Hepatic stellate cell (primary cell): ENCODE results near the gene ERC2.
"Not testable (repeated sequence)": the region's sequence is repeated elsewhere in the genome, so short reads cannot be mapped to it uniquely, and the experiment has no call there.

ENCODE experiments used
- DNase-seq: peaks from one replicate; pipeline ENCODE4 v3.0.0; 2011; ENCODE audit warnings: low spot score

The ERC2 gene

GRCh38 chr3:56060521-56061278, 407.6 kb downstream of the ERC2 start:
- no peak for DNase-seq

DNA sequence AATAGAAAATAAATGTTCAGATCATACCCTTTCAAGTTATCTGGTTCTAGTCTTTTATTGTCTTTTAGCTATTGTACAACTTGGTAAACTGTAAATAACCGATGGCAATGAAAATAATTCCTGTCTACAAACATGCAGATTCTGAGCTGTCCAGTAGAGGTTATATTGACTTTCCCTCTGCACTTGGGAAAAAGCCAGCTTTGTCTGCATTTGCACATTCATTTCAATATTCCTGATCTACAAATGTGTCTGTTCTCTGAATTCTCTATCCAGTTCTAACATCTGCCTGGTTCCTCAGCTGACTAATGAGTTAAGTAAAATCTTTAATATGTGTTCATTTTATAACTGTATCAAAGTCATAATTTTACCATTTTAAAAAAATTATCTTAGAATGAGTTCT, 408.5 kb downstream of the ERC2 start:
- no peak for DNase-seq

- DNase-seq: no peak
These were observed 412.3 kb downstream of the ERC2 start for GRCh38 chr3:56055951-56056350.

DNA sequence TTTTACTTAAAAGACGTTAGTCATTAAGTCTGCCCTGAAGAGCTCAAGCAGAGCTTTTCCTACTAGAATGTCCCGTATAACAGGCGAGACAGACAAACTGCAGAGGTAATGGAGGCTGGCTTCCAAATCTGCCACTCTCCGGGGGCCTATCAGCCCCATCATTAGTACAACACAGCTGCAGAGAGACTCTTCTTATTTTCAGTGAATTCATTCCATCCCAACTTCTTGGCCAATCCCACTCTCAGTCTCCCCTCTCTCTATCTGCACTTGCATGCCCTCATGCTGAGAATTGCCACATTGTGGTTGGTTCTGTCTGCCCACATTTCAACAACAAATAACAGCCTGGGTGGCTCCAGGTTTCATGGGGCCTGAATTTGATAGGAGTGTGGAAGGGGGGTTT, 412.7 kb downstream of the ERC2 start:
- DNase-seq: no peak

DNA sequence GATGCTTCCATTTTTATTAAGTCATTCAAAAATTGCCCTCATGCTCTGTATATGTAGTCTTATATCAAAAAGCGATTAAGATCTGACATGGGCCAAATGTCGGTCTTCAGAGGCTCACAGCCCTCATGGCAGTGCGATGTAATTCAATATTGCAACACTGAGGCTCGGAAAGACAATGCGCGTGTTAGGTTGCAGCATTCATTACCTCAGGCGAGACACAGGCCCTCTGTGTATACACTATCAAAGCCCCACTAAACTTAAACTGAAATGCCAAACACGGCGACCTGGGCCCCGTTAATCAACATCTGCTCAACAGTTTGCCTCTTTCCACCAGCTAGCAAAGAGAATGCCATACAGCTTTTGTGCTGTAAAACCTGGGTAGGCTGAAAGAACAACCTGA, 413.4 kb downstream of the ERC2 start:
- no peak for DNase-seq

DNA sequence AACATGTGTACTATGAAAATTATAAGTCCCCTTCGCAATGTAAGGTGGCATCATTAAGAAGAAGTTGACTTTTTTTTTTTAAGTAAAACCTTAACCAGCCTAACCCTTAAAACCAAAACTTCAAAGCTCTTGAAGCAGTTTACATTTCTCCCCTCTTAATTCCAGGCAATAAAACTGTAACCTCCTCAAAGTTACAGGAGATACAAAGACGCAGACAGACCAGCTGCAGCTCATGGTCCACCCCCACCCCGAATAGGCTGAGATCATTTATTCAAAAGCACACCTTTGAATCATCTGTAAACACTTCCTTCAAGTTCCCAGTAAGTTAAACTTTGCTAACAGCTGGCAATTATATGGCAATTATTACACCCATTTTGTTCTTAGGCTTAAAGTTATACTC, 414.5 kb downstream of the ERC2 start:
- no peak for DNase-seq

DNA sequence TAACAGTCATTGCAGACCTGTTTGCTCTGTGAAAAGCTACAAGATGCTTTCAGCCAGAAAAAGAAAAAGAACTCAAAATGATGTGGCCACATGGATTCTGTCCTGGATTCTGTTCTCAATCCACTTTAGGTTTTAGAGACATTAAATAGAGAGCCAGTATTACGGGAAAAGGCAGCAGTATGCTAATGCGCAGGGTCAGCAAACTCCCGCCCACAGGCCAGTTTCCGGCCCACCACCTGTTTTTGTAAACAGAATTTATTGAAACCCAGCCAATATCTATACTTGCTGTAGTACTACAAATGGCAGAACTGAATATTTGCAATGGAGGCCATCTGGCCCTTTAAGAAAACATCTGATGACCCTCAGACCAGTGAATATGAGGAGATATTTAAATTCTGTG, 416.1 kb downstream of the ERC2 start:
- DNase-seq: no peak

DNA sequence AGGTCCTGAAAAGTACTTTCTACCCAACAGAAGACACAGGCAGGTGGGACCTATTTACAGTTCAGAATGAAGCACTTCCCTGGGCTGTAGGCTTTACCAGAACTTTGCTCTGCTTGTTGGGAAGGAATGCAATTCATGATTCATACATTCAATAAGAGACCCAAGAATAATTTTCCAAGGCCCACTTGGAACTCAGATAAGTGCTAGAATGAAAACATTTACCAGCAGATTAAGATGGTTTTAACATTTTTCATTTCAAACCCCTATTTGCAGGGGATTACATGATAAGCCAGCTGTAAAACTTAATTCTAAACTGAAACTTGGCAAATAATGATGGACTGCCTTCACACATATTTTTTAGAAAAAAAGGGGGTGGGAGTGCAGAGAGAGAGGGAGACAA, 417.2 kb downstream of the ERC2 start:
- DNase-seq: no peak

GRCh38 chr3:56048946-56049345, 419.3 kb downstream of the ERC2 start:
- no peak for DNase-seq

- no peak for DNase-seq
These were observed 419.9 kb downstream of the ERC2 start for GRCh38 chr3:56048331-56048730.

DNA sequence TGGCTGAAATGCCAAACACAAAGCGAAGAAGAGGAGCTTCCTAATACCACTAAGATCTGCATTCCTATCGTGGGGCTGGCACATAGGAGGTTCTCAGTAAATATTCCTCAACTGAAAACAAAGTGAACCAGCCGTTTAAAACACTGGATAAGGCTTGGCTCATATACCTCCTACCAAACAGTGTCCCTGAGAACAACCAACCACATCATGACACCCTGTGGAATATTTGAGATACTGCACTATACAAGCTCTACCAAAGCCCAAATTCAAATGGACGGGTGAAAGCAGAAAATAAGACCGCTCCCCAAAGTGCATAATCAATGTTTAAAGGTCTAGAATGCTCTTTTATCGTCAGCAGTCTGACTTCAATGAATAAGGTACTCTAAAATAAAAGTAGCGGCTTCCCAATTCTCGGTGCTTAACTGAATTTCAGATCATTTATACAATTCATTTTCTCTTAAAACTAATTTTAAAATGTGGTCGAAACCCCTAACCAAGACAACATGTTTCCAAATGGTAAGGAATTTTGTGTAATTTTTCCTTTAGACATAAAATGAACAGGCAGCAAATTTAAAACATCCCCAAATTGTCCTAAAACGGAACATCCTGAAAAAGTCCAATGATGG, 425.8 kb downstream of the ERC2 start:
- peak; percentile 9 for DNase-seq

DNA sequence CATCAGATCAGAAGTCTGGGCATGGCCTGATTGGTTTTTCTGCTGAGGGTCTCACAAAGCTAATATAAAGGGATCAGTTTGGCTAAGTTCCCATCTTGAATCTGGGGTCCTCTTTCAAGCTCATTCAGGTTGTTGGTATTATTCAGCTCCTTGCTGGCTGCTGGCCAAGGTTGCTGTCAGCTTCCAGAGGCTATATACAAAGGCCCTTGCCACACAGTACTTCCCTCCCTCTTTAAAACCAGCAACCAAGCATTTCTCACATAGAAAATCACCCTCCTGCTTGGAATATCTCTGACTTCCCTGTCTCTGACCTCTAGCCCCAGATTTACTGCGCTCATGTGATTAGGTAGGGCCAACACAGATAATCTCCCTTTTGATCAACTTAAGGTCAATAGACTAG, 442.9 kb downstream of the ERC2 start:
- DNase-seq: no peak

- no peak for DNase-seq
These were observed 444.7 kb downstream of the ERC2 start for GRCh38 chr3:56023546-56023945.

DNA sequence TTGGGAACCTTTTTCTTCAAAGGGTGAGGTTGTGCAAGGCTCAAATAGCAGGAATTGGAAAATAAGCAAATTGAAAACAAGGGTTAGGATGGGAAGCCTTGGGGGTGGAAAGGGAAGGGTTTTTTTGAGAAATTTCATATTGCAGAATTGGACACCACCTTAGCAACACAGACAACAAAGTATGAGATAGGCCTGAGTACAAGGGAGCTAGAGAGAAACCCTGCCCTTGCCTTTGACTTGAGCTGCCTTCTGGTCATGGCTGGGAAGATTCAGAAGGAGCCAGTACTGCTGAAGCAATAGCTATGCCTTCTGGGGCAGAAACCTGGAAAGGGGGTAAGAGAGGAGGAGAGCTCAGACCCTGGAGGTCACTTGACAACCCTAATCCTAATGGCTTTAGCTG, 445.6 kb downstream of the ERC2 start:
- DNase-seq: no peak

DNA sequence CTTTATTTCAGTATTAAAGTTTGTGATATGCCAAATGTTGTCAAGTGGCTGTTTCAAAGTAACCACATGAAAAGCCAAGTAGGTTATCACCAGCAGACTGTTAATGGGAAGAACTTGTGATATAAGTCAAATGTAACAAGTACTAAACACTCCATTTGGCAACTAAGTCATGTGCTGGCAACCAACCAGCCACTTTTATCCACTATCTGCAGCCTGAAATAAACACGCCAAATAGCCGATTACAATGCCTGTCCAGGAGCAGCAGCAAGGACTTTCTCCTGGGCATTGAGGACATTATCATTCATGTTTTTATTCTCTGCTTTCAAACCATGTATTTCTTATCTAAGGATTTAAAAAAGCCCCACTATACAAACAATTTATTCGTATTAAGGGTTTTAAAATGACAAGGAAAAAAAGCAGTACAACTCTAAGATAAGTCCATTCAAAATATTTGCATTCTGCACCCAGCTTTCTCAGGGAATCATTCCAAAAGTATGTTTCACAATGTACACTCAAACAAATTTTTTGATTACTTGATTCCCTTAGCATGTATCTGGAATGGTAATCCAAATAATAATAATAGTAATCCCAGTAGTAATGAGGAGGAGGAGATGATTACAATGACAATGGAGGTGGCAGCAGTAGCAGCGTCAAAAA, 448.6 kb downstream of the ERC2 start:
- no peak for DNase-seq

DNA sequence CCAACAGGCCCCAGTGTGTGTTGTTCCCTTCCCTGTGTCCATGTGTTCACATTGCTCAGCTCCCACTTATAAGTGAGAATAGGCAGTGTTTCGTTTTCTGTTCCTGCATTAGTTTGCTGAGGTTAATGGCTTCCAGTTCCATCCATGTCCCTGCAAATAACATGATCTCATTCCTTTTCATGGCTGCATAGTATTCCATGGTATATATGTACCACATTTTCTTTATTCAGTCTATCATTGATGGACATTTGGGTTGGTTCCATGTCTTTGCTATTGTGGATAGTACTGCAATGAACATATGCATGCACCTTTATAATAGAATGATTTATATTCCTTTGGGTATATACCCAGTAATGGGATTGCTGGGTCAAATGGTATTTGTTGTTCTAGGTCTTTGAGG, 452.9 kb downstream of the ERC2 start:
- DNase-seq: not testable (repeated sequence)

DNA sequence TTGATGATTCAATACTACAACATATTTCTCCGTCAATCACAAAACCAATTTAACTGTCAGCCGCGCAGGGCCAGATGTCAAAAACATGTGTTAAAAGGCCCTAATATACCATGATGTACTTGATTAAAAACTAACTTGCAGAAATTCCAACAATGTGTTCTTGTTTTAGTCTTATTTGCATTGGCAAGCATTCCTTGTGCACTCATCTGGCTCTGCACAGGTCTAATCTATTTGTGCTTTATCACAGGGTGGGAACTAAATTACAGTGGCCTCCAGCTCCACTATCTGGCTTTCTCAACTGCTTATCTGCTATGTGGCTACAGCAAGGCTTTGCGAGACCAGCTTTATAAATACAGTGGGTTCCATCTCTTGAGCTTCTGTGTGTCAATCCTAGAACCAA, 455.5 kb downstream of the ERC2 start:
- no peak for DNase-seq

DNA sequence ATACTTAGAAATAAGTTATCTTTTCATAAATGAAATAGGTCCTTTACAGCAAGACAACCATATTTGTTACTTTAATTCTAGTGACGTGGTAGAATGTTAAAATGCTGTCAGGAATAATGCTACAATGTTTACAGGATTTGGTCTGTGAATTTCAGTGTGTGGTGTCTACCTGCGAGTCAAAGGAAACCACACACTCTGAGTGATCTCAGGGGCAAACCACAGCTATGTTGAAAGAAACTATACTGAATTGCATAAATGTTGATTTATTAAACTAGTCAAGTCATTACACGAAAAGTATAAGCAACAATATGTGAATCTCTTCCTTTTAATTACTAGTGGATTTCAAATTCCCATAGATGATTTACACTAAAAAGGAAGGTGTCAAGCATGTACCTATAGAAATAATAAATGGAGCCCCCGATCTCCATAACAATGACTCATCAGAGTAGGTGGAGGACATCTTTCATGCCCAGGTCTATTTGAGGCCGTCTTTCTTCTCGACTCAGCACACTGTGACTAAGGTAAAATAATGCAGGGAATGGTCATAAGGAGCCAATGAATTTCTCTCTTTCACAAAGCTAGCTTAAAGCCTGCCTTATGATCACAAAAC, 463.0 kb downstream of the ERC2 start:
- no peak for DNase-seq

GRCh38 chr3:56003129-56003528, 465.1 kb downstream of the ERC2 start:
- DNase-seq: no peak

DNA sequence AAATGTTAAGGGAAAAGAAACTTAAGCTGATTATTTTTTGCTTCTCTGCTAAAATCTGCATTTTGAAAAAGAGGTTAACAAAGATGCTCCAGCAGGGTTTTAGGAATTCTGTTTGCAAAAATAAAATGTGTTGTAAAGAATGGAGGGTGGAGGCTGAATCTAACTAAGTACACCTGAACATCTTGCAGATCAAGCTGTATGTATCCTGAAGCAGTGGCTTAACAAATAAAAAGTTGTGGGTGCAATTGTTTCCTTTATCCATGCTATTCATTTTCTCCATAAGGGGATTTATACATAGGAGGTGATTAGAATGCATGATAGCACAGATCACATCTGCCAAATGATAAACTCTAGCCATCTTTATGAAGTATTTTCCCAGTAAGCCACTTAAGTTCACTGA, 466.3 kb downstream of the ERC2 start:
- DNase-seq: no peak

DNA sequence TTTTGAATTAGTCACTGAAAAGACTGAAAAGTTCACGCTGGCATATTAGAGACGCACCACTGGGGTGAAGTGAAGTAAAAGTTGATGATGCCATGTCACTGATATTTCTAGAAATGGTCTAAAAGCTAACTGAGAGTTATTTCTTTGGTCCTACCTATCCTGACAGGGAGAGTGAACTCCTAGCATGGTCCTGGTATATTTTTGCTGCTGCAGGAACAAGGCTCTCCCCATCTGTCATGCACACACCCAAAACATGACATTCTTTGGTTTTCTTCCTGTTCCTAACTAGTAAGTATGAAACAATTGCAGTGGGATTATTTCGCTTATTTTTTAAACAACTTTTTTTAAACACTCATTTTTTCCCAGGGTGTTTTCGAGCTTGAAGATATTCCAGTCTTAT, 466.7 kb downstream of the ERC2 start:
- no peak for DNase-seq

DNA sequence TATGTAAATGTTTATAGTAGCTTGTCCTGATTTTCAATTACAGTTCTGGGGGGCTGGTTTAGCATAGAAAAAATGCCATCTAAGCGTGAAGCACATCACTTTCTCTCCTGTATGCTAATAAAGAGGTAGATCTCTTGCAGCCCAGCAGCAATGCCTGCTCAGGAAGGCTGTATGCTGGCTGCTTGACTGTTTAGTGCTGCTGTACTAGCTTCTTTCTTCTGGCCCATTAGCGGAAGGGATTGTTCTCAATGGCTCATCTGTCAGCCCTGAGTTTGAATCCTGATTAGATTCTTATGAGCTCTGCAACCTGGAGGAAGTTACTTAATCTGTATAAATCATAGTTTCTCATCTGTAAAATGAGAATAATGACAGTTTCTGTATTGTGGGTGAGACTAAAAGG, 478.9 kb downstream of the ERC2 start:
- DNase-seq: no peak

GRCh38 chr3:55988905-55989304, 479.4 kb downstream of the ERC2 start:
- no peak for DNase-seq
